Neural progenitor cell (in vitro differentiated cells): ENCODE data around the gene COL20A1. TPM values are rescaled to one million over a fixed set of nuclear protein-coding genes. Genes with fewer than 3 reads are reported as not detected.

Experiments used
- DNase-seq: peaks from one replicate; pipeline ENCODE4 v3.0.0-alpha.2; 2016; ENCODE audit warnings: low spot score
- H2AFZ ChIP-seq: fragments of 200-600 bp; sonication (generic); replicated peaks from 2 replicates; pipeline ENCODE4 v1.6.1; 2016; ENCODE audit warnings: antibody characterized with exemption
- H3F3A ChIP-seq: fragments of 200-600 bp; sonication (generic); 2 replicates; pipeline ENCODE4 v1.6.1; 2016; ENCODE audit warnings: antibody characterized with exemption, low read depth
- H3K27ac ChIP-seq: fragments of 200-600 bp; sonication (generic); 2 replicates; pipeline ENCODE4 v1.5.1; 2016; ENCODE audit warnings: mild to moderate bottlenecking
- H3K27me3 ChIP-seq: fragments of 200-600 bp; sonication (generic); 2 replicates; pipeline ENCODE4 v1.6.1; 2016; ENCODE audit warnings: mild to moderate bottlenecking, moderate library complexity
- H3K36me3 ChIP-seq: fragments of 200-600 bp; sonication (generic); 2 replicates; pipeline ENCODE4 v1.5.1; 2016
- H3K4me1 ChIP-seq: fragments of 200-600 bp; sonication (generic); 2 replicates; pipeline ENCODE4 v1.6.1; 2016; ENCODE audit warnings: mixed run types
- H3K4me2 ChIP-seq: fragments of 200-600 bp; sonication (generic); 2 replicates; pipeline ENCODE4 v1.6.1; 2016
- H3K4me3 ChIP-seq: fragments of 200-600 bp; sonication (generic); 2 replicates; pipeline ENCODE4 v1.5.1; 2016
- H3K79me2 ChIP-seq: fragments of 200-600 bp; sonication (generic); 2 replicates; pipeline ENCODE4 v1.6.1; 2016; ENCODE audit warnings: low read depth
- H3K9ac ChIP-seq: fragments of 200-600 bp; sonication (generic); 2 replicates; pipeline ENCODE4 v1.6.1; 2016
- H3K9me3 ChIP-seq: fragments of 200-600 bp; sonication (generic); 2 replicates; pipeline ENCODE4 v1.5.1; 2016; ENCODE audit warnings: low read depth
- H4K20me1 ChIP-seq: fragments of 200-600 bp; sonication (generic); 2 replicates; pipeline ENCODE4 v1.6.1; 2016; ENCODE audit warnings: low read depth
- H3K27ac Mint-ChIP-seq: 3 replicates; pipeline ENCODE4 v1.8.0; 2021; ENCODE audit warnings: mixed read lengths
- H3K27me3 Mint-ChIP-seq: 2 replicates; pipeline ENCODE4 v1.8.0; 2022; ENCODE audit warnings: low read depth, mild to moderate bottlenecking, inconsistent platforms, moderate library complexity, mixed read lengths; ENCODE audit not compliant: insufficient read depth
- H3K36me3 Mint-ChIP-seq: 3 replicates; pipeline ENCODE4 v1.8.0; 2021; ENCODE audit warnings: mixed read lengths
- H3K4me1 Mint-ChIP-seq: 3 replicates; pipeline ENCODE4 v1.8.0; 2021; ENCODE audit warnings: mixed read lengths
- H3K4me3 Mint-ChIP-seq: 3 replicates; pipeline ENCODE4 v1.8.0; 2021; ENCODE audit warnings: mild to moderate bottlenecking, moderate library complexity, mixed read lengths
- H3K9me3 Mint-ChIP-seq: 3 replicates; pipeline ENCODE4 v1.8.0; 2020; ENCODE audit warnings: mixed read lengths
- EZH2 ChIP-seq: fragments of 200-600 bp; sonication (generic); IDR thresholded peaks from 2 replicates; pipeline ENCODE4 v1.6.1; 2017; ENCODE audit warnings: antibody characterized with exemption, mild to moderate bottlenecking, moderate library complexity
- EZH2phosphoT487 ChIP-seq: fragments of 200-600 bp; sonication (generic); IDR thresholded peaks from 2 replicates; pipeline ENCODE4 v1.6.1; 2017; ENCODE audit warnings: antibody characterized with exemption
- total RNA-seq: library from RNA; depleted of rRNA; stranded (reverse); fragments of >200 nt; gene quantifications from 2 replicates; pipeline ENCODE4 v1.2.3, GENCODE V29; 2015; ENCODE audit warnings: low replicate concordance
- TF ChIP-seq, protein P1 (sequence below): fragments of 200-600 bp; sonication (generic); IDR thresholded peaks from 2 replicates; pipeline ENCODE4 v1.5.1; 2017; ENCODE audit warnings: antibody characterized with exemption, mild to moderate bottlenecking

Gene COL20A1
- total RNA-seq, 1 donor from 2014 or later: 0.37 TPM

DNA sequence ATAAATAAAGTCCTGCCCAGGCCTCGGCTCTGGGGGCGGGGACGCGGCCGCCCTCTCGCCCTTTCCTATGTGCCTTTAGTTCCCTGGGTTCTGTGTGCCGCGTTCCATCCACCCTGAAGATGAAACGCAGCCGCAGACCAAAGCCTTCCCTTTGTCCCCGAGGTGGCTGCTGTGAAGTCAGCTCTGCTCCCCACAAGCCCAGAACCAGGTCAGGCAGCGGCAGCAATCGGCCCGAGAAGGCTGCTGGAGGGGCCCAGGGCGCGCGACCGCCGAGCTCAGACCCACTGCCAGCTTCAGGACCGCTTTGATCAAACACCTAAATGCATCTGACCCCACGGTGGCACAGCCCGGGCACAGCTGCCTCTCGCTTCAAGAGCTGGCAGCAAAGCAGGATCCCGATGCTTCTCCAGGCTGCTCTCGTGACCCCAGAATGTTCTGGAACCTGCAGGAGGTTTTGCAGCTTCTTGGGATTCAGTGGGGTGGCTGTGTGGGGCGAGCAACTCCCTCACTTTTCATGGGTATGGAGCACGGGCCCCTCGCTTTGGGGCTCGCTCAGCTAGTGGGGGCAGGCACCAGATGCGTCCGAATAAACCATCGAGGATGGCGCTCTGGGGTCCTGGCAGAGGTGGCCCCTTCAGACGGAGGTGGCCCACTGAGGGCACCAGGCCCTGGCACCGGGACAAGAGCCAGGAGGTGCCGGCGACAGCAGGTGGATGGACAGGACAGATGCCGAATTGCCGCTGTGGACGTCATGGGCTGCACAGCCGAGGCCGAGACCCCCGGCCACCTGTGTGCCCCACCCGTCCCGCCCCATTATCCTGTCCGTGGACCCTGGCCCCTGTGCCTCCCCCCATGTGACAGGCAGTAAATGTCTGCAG, 55.2 kb downstream of the COL20A1 start:
- Histone ChIP-seq H3K36me3 (no peaks in the 10 kb centered on the region), H3K27ac (no peak overlapping the region), H2AFZ (no peak overlapping the region), H3K9ac (no peak overlapping the region), H3K4me3 (no peak overlapping the region), H3K27me3 (no peaks in the 10 kb centered on the region), H3K4me1 (peaks cover 9% of the 10 kb centered on the region), H3K4me2 (no peak overlapping the region), H4K20me1 (no peaks in the 10 kb centered on the region), H3K79me2 (no peaks in the 10 kb centered on the region), H3K9me3 (no peaks in the 10 kb centered on the region), H3F3A (peaks cover 10% of the 10 kb centered on the region)
- Mint-ChIP-seq H3K4me1 (peaks cover 20% of the 10 kb centered on the region), H3K36me3 (no peaks in the 10 kb centered on the region), H3K27ac (no peak overlapping the region), H3K9me3 (peaks cover 5% of the 10 kb centered on the region), H3K4me3 (no peak overlapping the region), H3K27me3 (peaks cover 12% of the 10 kb centered on the region)
- no peak for DNase-seq
- TF ChIP-seq EZH2 (no peak), EZH2phosphoT487 (no peak)
- TF ChIP-seq, protein P1, sequence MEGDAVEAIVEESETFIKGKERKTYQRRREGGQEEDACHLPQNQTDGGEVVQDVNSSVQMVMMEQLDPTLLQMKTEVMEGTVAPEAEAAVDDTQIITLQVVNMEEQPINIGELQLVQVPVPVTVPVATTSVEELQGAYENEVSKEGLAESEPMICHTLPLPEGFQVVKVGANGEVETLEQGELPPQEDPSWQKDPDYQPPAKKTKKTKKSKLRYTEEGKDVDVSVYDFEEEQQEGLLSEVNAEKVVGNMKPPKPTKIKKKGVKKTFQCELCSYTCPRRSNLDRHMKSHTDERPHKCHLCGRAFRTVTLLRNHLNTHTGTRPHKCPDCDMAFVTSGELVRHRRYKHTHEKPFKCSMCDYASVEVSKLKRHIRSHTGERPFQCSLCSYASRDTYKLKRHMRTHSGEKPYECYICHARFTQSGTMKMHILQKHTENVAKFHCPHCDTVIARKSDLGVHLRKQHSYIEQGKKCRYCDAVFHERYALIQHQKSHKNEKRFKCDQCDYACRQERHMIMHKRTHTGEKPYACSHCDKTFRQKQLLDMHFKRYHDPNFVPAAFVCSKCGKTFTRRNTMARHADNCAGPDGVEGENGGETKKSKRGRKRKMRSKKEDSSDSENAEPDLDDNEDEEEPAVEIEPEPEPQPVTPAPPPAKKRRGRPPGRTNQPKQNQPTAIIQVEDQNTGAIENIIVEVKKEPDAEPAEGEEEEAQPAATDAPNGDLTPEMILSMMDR: no peak

DNA sequence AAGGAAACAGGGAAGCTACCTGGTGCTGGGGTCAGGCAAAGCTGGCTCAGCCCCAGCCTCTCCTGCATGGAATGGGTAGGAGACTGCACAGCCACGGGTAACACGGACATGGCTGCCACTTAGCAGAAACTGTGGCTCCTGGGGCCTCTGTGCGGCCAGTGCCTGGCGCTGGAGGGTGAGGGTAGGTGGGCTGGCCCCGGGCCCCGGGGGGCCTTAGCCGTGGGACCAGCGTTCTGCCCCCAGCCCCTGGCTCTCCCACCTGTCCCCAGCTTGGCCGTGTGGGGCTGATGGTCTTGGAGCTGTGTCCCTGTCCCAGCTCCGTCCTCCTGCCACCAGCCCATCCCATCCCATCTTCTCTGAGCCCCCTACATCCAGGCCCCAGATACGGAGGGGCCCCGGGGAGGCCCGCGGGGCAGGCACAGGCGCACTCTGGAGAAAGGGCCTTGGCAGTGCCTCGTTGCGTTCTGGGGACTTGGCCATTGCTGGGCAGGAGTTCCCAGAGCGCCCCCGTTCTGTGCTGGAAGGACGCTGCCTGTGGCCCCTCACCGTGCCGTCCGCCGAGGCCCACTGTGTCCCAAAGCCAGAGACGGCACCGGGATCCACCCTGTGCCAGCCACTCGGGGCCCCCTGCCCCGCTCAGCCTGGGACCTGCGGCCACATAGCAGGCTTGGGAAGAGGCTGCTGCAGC, 56.0 kb downstream of the COL20A1 start:
- Mint-ChIP-seq H3K27me3 (peaks cover 10% of the 10 kb centered on the region), H3K4me1 (peaks cover 17% of the 10 kb centered on the region), H3K36me3 (no peaks in the 10 kb centered on the region), H3K4me3 (no peak overlapping the region), H3K9me3 (peaks cover 5% of the 10 kb centered on the region), H3K27ac (no peak overlapping the region)
- H3K4me1 ChIP-seq: peaks cover 9% of the 10 kb centered on the region
- no peaks in the 10 kb centered on the region for H3K27me3 ChIP-seq
- no peak overlapping the region for H2AFZ ChIP-seq
- H3K36me3 ChIP-seq: no peaks in the 10 kb centered on the region
- H3K9ac ChIP-seq: no peak overlapping the region
- H4K20me1 ChIP-seq: no peaks in the 10 kb centered on the region
- no peaks in the 10 kb centered on the region for H3K9me3 ChIP-seq
- TF ChIP-seq, protein P1: no peak
- TF ChIP-seq EZH2: no peak
- no peak for TF ChIP-seq EZH2phosphoT487
- H3K4me3 ChIP-seq: no peak overlapping the region
- H3K27ac ChIP-seq: no peak overlapping the region
- H3F3A ChIP-seq: peaks cover 10% of the 10 kb centered on the region
- no peaks in the 10 kb centered on the region for H3K79me2 ChIP-seq
- DNase-seq: no peak
- no peak overlapping the region for H3K4me2 ChIP-seq

DNA sequence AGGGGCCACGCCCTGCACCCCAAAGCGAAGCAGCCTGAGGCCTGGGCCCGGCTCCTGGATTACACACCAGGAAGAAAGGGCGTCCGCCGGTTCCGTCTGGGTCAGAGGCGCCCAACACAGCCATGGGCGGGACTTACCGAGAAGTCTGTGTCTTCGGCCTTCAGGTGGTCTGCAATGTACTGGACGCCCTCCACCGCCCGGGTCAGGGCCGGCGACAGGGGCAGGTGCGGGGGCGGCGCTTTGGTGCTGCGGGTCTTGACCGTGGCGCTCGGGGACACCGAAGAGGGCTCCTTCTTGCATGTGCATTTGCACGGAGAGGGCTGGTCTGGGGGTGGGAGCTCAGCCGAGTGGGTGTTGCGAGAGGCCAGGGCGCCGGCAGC, 56.5 kb downstream of the COL20A1 start:
- Histone ChIP-seq H2AFZ (no peak overlapping the region), H3F3A (peaks cover 10% of the 10 kb centered on the region), H4K20me1 (no peaks in the 10 kb centered on the region), H3K4me2 (no peak overlapping the region), H3K9me3 (no peaks in the 10 kb centered on the region), H3K4me1 (peaks cover 9% of the 10 kb centered on the region), H3K36me3 (no peaks in the 10 kb centered on the region), H3K4me3 (no peak overlapping the region), H3K27me3 (no peaks in the 10 kb centered on the region), H3K9ac (no peak overlapping the region), H3K79me2 (no peaks in the 10 kb centered on the region), H3K27ac (no peak overlapping the region)
- no peak overlapping the region for H3K27ac Mint-ChIP-seq
- H3K9me3 Mint-ChIP-seq: peaks cover 5% of the 10 kb centered on the region
- no peak for DNase-seq
- H3K36me3 Mint-ChIP-seq: no peaks in the 10 kb centered on the region
- H3K4me1 Mint-ChIP-seq: peaks cover 15% of the 10 kb centered on the region
- TF ChIP-seq EZH2phosphoT487 (no peak), EZH2 (no peak)
- TF ChIP-seq, protein P1: no peak
- no peak overlapping the region for H3K4me3 Mint-ChIP-seq
- H3K27me3 Mint-ChIP-seq: peaks cover 9% of the 10 kb centered on the region
